Keratinocyte (primary cell): ENCODE data around the gene KANTR. TPM values are rescaled to one million over a fixed set of nuclear protein-coding genes. Genes with fewer than 3 reads are reported as not detected.
"Not testable (repeated sequence)": the region's sequence is repeated elsewhere in the genome, so short reads cannot be mapped to it uniquely, and the experiment has no call there.

Source experiments
- DNase-seq: peaks from one replicate; pipeline ENCODE4 v3.0.0-alpha.2; 2011; ENCODE audit warnings: low read depth, missing footprints, low spot score
- FAIRE-seq: peaks from 2 replicates; lab custom pipeline; 2011; peaks lifted over from hg19 to GRCh38; lab: Jason Lieb, UNC
- H2AFZ ChIP-seq: 2 replicates; pipeline ENCODE4 v1.6.0; 2012; ENCODE audit warnings: low read length, control low read depth, inconsistent platforms; ENCODE audit not compliant: control insufficient read depth
- H3K27ac ChIP-seq: 2 replicates; pipeline ENCODE4 v1.5.1; 2011; ENCODE audit warnings: low read length; ENCODE audit not compliant: control insufficient read depth, insufficient read depth
- H3K27me3 ChIP-seq: 3 replicates; pipeline ENCODE4 v1.6.0; 2011; ENCODE audit warnings: low read length; ENCODE audit not compliant: control insufficient read depth, insufficient read depth; ENCODE audit errors: extremely low read depth
- H3K36me3 ChIP-seq, 2 experiments: 2 replicates in 1 of 2; 3 replicates in 1 of 2; pipeline ENCODE4 v1.5.1; 2011; ENCODE audit warnings: low read length in 2 of 2, mild to moderate bottlenecking in 1 of 2; ENCODE audit not compliant: control insufficient read depth in 2 of 2, insufficient read depth in 2 of 2; ENCODE audit errors: extremely low read depth in 1 of 2
- H3K4me1 ChIP-seq: 3 replicates; pipeline ENCODE4 v1.5.1; 2011; ENCODE audit warnings: low read length; ENCODE audit not compliant: control insufficient read depth, insufficient read depth; ENCODE audit errors: extremely low read depth
- H3K4me2 ChIP-seq: 3 replicates; pipeline ENCODE4 v1.6.0; 2011; ENCODE audit warnings: low read depth, low read length; ENCODE audit not compliant: control insufficient read depth, insufficient read depth; ENCODE audit errors: extremely low read depth
- H3K4me3 ChIP-seq, 3 experiments: fragments of 200-600 bp in 1 of 3; sonication (generic) in 1 of 3; 2 replicates in 2 of 3; 3 replicates in 1 of 3; pipeline ENCODE4 v1.5.1; 2011 to 2016; ENCODE audit warnings: low read length in 3 of 3, mild to moderate bottlenecking in 3 of 3, control low read depth in 2 of 3, inconsistent platforms in 1 of 3, low read depth in 1 of 3, mixed read lengths in 1 of 3, mixed run types in 1 of 3, moderate library complexity in 1 of 3; ENCODE audit not compliant: control insufficient read depth in 2 of 3, insufficient read depth in 2 of 3; ENCODE audit errors: extremely low read depth in 1 of 3
- H3K79me2 ChIP-seq: 2 replicates; pipeline ENCODE4 v1.6.0; 2012; ENCODE audit warnings: low read length; ENCODE audit not compliant: control insufficient read depth, insufficient read depth
- H3K9ac ChIP-seq: 3 replicates; pipeline ENCODE4 v1.6.0; 2011; ENCODE audit warnings: low read length; ENCODE audit not compliant: control insufficient read depth, insufficient read depth; ENCODE audit errors: extremely low read depth
- H3K9me1 ChIP-seq: 3 replicates; pipeline ENCODE4 v1.6.0; 2011; ENCODE audit warnings: low read length; ENCODE audit not compliant: control insufficient read depth, insufficient read depth; ENCODE audit errors: extremely low read depth
- H3K9me3 ChIP-seq: 2 replicates; pipeline ENCODE4 v1.5.1; 2012; ENCODE audit warnings: low read depth, low read length; ENCODE audit not compliant: control insufficient read depth
- H4K20me1 ChIP-seq: 3 replicates; pipeline ENCODE4 v1.6.0; 2011; ENCODE audit warnings: low read length; ENCODE audit not compliant: control insufficient read depth, insufficient read depth; ENCODE audit errors: extremely low read depth
- EZH2 ChIP-seq: IDR thresholded peaks from one replicate; pipeline ENCODE4 v1.6.1; 2012; ENCODE audit warnings: inconsistent platforms, mild to moderate bottlenecking, low read length, moderate library complexity
- dilution Hi-C: fragments of 300-500 bp; cut with MboI; formaldehyde crosslinking; loops from one replicate; pipeline ENCODE4 v1.7.0; 2020; ENCODE audit warnings: low sequenced_read_pairs; ENCODE audit not compliant: extremely low pct_ligation_motif_present
- polyA plus RNA-seq, 5 experiments: library from polyadenylated mRNA; depleted of rRNA in 3 of 5; stranded (reverse) in 3 of 5; stranded (forward) in 1 of 5; unstranded in 1 of 5; fragments of >200 nt; gene quantifications; 1 replicate in 1 of 5; 2 replicates in 3 of 5; 3 replicates in 1 of 5; pipeline versions ENCODE4 v1.2.1 to v1.2.3, GENCODE V29; 2011 to 2012; ENCODE audit warnings: missing spikeins in 2 of 5, low read depth in 1 of 5, low replicate concordance in 1 of 5
- TF ChIP-seq, protein P1 (sequence below), 3 experiments: IDR thresholded peaks in 1 of 3; conservative IDR thresholded peaks in 1 of 3; optimal IDR thresholded peaks in 1 of 3; 2 replicates in 2 of 3; 3 replicates in 1 of 3; pipeline versions ENCODE3 to v1.5.1; 2011; ENCODE audit warnings: low read length in 3 of 3, mild to moderate bottlenecking in 3 of 3, moderate library complexity in 2 of 3, control low read depth in 1 of 3, inconsistent platforms in 1 of 3; ENCODE audit not compliant: insufficient read depth in 2 of 3; ENCODE audit errors: extremely low read depth in 1 of 3

Gene KANTR
- polyA plus RNA-seq, 1 donor (not counting 4 experiments of a cell fraction or from before 2014, with no cell fraction given), result 3.8 TPM

DNA sequence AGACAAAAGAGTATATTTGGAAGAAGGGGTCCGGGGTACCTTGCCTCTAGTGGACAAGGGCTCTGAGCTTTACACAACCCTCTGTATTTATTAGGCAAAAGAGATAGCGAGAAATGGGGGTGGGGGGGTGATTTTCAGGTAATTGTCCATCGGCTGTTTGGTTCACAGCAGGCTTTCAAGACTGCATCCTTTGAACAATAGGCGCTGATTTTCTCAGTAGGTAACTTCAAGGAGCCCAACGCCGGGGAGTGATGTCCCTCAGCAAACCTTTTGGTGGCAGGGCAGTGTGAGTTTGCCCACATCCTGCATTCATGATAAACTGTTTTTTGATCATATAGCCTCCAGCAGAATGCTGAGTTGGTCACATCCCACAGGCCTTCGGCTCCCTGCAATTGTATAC lies 69.5 kb downstream of the KANTR start:
- TF ChIP-seq, protein P1, sequence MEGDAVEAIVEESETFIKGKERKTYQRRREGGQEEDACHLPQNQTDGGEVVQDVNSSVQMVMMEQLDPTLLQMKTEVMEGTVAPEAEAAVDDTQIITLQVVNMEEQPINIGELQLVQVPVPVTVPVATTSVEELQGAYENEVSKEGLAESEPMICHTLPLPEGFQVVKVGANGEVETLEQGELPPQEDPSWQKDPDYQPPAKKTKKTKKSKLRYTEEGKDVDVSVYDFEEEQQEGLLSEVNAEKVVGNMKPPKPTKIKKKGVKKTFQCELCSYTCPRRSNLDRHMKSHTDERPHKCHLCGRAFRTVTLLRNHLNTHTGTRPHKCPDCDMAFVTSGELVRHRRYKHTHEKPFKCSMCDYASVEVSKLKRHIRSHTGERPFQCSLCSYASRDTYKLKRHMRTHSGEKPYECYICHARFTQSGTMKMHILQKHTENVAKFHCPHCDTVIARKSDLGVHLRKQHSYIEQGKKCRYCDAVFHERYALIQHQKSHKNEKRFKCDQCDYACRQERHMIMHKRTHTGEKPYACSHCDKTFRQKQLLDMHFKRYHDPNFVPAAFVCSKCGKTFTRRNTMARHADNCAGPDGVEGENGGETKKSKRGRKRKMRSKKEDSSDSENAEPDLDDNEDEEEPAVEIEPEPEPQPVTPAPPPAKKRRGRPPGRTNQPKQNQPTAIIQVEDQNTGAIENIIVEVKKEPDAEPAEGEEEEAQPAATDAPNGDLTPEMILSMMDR (optimal IDR thresholded peaks at IDR 0.05 in 1 of 3, IDR thresholded peaks at IDR 0.05 in 1 of 3, conservative IDR thresholded peaks at IDR 0.05 in 1 of 3; ENCODE audit: extremely low read depth in 1 of 3, insufficient read depth in 2 of 3, low read length in 3 of 3), result no peak
- no peak for TF ChIP-seq EZH2
- Histone ChIP-seq H3K4me1 (peaks cover 4% of the 10 kb centered on the region), H3K4me3 (no peak overlapping the region), H3K36me3 (no peaks in the 10 kb centered on the region), H4K20me1 (no peaks in the 10 kb centered on the region), H3K27me3 (peaks cover 6% of the 10 kb centered on the region), H3K79me2 (no peaks in the 10 kb centered on the region), H3K9me1 (no peaks in the 10 kb centered on the region), H2AFZ (no peak overlapping the region), H3K9me3 (no peaks in the 10 kb centered on the region), H3K4me2 (no peak overlapping the region), H3K27ac (no peak overlapping the region), H3K9ac (no peak overlapping the region)
- no peak for DNase-seq
- FAIRE-seq, result no peak
- dilution Hi-C loops, result no loop called here

- dilution Hi-C loops, FAIRE-seq: not testable (repeated sequence)
Observed at GRCh38 chrX:53164566-53164965, 70.6 kb downstream of the KANTR start.

DNA sequence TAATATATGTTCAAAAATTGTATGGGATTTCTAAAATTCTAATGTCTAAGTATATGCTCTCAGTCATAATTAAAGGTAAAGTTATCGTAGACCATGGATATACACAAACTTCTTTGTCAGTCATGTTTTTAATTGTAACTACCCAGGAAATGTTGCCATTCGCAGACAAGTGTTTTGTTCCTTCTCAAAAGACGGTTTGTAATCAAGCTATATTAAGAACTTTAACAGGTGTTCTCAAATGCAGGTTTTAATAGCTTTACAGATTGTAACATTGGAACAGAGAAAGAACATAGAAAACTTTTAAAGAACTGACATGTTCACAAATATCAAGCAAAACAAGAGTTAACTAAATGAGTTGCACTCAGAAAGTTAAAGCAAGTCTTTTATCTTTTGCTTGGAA lies 72.2 kb downstream of the KANTR start:
- Histone ChIP-seq H2AFZ (no peak overlapping the region), H3K36me3 (no peaks in the 10 kb centered on the region), H3K27ac (no peak overlapping the region), H3K9me3 (no peaks in the 10 kb centered on the region), H3K9me1 (no peaks in the 10 kb centered on the region), H4K20me1 (no peaks in the 10 kb centered on the region), H3K4me2 (no peak overlapping the region), H3K4me1 (no peaks in the 10 kb centered on the region), H3K27me3 (no peaks in the 10 kb centered on the region), H3K9ac (no peak overlapping the region), H3K79me2 (no peaks in the 10 kb centered on the region), H3K4me3 (no peak overlapping the region)
- no peak for TF ChIP-seq EZH2
- TF ChIP-seq, protein P1 (optimal IDR thresholded peaks at IDR 0.05 in 1 of 3, IDR thresholded peaks at IDR 0.05 in 1 of 3, conservative IDR thresholded peaks at IDR 0.05 in 1 of 3; ENCODE audit: extremely low read depth in 1 of 3, insufficient read depth in 2 of 3, low read length in 3 of 3), result no peak
- DNase-seq (no peak), FAIRE-seq (no peak)
- dilution Hi-C loops, result no loop called here

More at GRCh38 chrX:53164566-53164965, 70.6 kb downstream of the KANTR start:
- not testable (repeated sequence) for DNase-seq, H3K4me1 ChIP-seq, H3K9me1 ChIP-seq, H3K79me2 ChIP-seq, H4K20me1 ChIP-seq, H3K27me3 ChIP-seq, H2AFZ ChIP-seq, H3K9me3 ChIP-seq, H3K4me3 ChIP-seq, H3K9ac ChIP-seq, H3K4me2 ChIP-seq, H3K27ac ChIP-seq, H3K36me3 ChIP-seq
